Choroid plexus epithelial cell (primary cell): Measurements from ENCODE around the gene CSMD2.

Experiments
- DNase-seq: peaks from one replicate; pipeline ENCODE4 v3.0.0-alpha.2; 2010; ENCODE audit warnings: low read depth
- H3K4me3 ChIP-seq: 2 replicates; pipeline ENCODE4 v1.5.1; 2011; ENCODE audit warnings: low read depth, mild to moderate bottlenecking, control low read depth, low read length, moderate library complexity
- TF ChIP-seq, protein P1 (sequence below): conservative IDR thresholded peaks from 2 replicates; pipeline ENCODE4 v1.5.1; 2011; ENCODE audit warnings: low read depth, mild to moderate bottlenecking, control low read depth, inconsistent platforms, low read length, moderate library complexity

CSMD2 gene

DNA sequence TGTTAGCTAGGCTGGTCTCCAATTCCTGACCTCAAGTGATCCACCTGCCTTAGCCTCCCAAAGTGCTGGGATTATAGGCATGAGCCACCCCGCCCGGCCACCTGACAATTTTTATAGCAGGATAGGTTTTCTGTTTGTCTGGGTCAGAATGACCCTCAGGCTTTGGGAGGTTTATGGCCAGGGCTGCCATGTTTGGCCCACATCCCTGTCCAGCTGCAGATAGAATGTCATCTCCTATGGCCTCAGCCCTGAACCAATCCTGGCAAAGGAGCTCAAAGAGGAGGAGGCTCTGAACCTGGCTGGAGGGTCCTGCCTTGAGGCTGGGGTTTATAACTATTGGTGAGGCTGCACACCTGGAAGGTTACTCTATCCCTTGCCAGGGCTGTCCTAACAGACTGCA is 218.2 kb downstream of the CSMD2 start:
- no peak overlapping the region for H3K4me3 ChIP-seq
- DNase-seq: no peak
- TF ChIP-seq, protein P1, sequence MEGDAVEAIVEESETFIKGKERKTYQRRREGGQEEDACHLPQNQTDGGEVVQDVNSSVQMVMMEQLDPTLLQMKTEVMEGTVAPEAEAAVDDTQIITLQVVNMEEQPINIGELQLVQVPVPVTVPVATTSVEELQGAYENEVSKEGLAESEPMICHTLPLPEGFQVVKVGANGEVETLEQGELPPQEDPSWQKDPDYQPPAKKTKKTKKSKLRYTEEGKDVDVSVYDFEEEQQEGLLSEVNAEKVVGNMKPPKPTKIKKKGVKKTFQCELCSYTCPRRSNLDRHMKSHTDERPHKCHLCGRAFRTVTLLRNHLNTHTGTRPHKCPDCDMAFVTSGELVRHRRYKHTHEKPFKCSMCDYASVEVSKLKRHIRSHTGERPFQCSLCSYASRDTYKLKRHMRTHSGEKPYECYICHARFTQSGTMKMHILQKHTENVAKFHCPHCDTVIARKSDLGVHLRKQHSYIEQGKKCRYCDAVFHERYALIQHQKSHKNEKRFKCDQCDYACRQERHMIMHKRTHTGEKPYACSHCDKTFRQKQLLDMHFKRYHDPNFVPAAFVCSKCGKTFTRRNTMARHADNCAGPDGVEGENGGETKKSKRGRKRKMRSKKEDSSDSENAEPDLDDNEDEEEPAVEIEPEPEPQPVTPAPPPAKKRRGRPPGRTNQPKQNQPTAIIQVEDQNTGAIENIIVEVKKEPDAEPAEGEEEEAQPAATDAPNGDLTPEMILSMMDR: no peak

DNA sequence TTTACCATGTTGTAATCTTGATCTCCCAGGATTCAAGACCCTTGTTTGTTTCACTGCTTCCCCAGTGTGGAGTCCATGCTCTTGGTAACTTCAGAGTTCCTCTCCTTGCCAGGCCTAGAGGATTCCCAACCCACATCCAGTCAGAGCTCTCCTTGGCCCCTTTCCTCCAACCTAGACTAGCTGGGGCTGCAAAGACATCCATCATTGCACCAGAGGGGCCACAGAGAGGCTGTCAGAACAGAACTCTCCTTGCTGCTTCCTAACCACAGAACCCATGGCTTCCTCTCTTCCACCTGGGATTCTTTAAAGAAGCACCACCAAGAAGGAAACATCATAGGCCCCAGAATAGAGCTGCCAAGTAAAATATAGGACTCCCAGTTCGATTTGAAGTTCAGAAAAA is 220.2 kb downstream of the CSMD2 start:
- no peak overlapping the region for H3K4me3 ChIP-seq
- no peak for DNase-seq
- TF ChIP-seq, protein P1: no peak

DNA sequence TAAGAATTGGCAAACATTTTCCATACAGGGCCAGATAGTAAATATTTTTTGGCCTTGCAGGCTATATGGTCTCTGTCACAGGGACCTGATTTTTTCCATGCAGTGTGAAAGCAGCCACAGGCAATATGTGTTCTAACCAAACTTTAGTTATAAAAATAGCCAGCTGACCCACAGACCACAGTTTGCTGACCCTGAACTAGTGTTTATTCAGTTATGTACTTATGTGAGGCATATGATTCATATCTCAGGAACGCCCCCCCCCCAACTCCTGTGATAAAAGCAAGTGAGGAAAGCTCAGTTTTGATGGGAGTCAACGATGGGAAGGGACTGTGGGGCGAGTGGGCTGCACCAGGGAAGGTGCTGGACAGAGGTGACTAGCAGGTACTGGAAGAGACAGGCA is 221.1 kb downstream of the CSMD2 start:
- peak; percentile 78 for DNase-seq
- TF ChIP-seq, protein P1: no peak

DNA sequence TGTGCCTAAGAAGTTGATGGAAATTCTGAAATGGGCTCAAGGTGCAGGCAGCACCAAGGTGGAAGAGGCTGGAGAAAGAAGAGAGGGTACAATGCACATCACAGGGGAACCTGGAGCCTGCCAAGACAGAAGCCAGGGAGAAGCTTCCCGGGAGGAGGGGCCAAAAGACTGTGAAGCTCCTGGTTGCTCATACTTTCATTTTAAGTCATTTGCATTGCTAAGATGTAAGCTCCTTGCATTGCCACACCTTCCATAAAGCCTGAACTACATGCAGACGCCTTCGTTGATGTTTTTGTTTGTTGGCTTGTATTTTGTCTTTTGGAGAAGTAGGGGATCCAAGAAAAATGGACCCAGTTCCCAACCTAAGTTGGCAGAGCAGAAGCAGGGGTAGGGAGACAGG is 232.2 kb downstream of the CSMD2 start:
- no peak overlapping the region for H3K4me3 ChIP-seq
- no peak for DNase-seq
- TF ChIP-seq, protein P1: no peak

More for the DNA sequence above, 221.1 kb downstream of the CSMD2 start:
- no peak overlapping the region for H3K4me3 ChIP-seq

DNA sequence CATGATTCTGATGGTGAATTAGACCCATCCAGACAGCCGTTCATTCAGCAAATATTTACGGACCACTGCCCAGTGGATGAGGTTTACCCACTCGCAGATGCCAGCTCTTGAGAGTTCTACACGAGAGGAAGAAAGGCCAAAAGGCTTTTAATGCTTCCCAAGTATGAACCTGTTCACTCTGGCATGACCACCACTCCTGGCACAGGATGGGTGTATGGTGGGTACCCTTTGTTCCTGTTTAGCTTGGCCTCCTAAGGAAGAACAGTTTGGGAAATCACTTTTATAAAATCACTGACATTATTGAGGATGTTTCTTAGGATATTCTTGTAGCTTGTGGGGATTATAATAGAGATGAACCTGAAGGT is 233.9 kb downstream of the CSMD2 start:
- DNase-seq: no peak
- no peak overlapping the region for H3K4me3 ChIP-seq

DNA sequence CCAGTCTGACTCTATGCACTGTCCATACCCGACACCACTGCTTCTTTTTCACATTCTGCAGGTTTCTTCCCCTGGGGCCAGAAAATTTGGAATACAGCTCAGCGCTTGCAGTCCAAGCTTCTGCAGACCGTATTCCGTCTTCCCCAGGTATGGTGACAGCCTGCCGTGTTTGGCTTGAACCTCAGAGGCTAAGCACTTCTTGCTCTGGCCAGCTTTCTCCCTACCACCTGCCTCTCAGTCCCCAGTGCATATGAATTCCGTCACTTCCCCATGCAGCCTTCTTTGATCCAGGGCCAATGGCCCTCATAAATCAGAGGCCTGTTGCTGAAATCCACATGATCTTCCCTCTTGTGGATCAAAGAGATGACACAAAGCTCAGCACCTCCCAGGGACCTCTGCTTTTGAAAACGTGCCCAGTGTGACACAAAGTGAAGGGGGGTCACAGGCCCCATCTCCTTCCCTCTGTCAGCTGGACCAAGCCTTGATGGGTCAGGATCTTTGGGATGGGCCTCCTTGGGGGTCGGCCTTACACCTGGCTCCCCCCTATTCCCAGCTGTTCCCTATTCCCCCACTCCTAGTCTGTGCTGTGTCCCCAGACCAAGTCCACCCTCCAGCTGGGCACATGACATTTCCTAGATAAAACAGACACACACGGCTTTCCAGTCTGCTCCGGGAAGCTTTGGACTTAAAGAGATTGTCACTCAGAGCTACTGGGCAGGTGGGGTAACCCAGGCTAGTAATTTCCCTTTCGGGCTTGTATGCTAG is 234.5 kb downstream of the CSMD2 start:
- no peak overlapping the region for H3K4me3 ChIP-seq
- TF ChIP-seq, protein P1: no peak
- no peak for DNase-seq

More for the DNA sequence above, 233.9 kb downstream of the CSMD2 start:
- TF ChIP-seq, protein P1: no peak

DNA sequence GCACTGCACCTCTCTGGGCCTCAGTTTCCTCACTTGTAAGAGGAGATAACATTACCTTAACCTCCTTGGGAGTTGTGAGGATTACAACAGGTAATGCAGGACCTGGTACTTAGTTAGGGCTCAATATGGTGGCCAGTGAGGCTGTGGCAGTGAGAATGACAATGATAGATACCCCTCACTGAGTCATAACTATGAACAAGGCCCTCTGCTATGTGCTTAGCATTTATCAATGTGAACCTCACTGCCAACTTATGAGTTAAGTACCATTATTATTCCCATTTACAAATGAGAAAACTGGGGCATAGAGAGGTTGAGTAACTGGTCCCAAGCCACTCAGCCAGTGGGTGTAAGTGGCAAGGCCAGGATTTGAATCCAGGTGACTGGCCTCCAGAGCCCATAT is 236.8 kb downstream of the CSMD2 start:
- DNase-seq: no peak
- H3K4me3 ChIP-seq: no peak overlapping the region
- TF ChIP-seq, protein P1: no peak
